A549 treated with AZD2906 at 1 μM for 4 hours (cell line): ENCODE data around the gene GPHN. TPM values are rescaled to one million over a fixed set of nuclear protein-coding genes. Genes with fewer than 3 reads are reported as not detected.

Source experiments
- total RNA-seq: library from RNA; stranded (reverse); fragments of 200-300 nt; extraction: Qiagen RNA extraction; gene quantifications from 5 replicates; pipeline ENCODE4 v1.2.3, GENCODE V29; 2022

Gene GPHN
- total RNA-seq: 11.1 to 15.5 TPM (median 11.8 TPM) in 5 replicates

GRCh38 chr14:66507722-66508546, at the start of gene GPHN:
Gene GPHN (plus strand): TSS chr14:66508147.

GRCh38 chr14:66485910-66486421, 22.0 kb upstream of the GPHN start, which contains the start of gene CCDC196:
Gene CCDC196 (plus strand): TSS chr14:66486371. CDS start chr14:66486503, 132 bp downstream.

Other genes with a start within 250 kb of the GPHN start
- not detected in 5 replicates for gene CCDC196, start 21.8 kb upstream of the GPHN start, total RNA-seq